Suprapubic skin (tissue), 4 donors: ENCODE data around the gene NRXN3. TPM values are rescaled to one million over a fixed set of nuclear protein-coding genes. Genes with fewer than 3 reads are reported as not detected.

Experiments
- DNase-seq, 2 donors: peaks; one replicate each; pipeline ENCODE4 v3.0.0-alpha.2; 2019; ENCODE audit warnings: low spot score in 2 of 2
- H3K27ac ChIP-seq: fragments of 200-600 bp; sonication (generic); one replicate; pipeline ENCODE4 v1.5.1; 2019
- H3K27me3 ChIP-seq: fragments of 200-600 bp; sonication (generic); one replicate; pipeline ENCODE4 v1.5.1; 2019
- H3K36me3 ChIP-seq: fragments of 200-600 bp; sonication (generic); one replicate; pipeline ENCODE4 v1.5.1; 2019
- H3K4me1 ChIP-seq: fragments of 200-600 bp; sonication (generic); one replicate; pipeline ENCODE4 v1.5.1; 2019
- H3K4me3 ChIP-seq: fragments of 200-600 bp; sonication (generic); one replicate; pipeline ENCODE4 v1.5.1; 2019; ENCODE audit warnings: mild to moderate bottlenecking
- H3K9me3 ChIP-seq: fragments of 200-600 bp; sonication (generic); one replicate; pipeline ENCODE4 v1.5.1; 2019
- EP300 ChIP-seq: sonication (generic); formaldehyde crosslinking; IDR thresholded peaks from one replicate; pipeline ENCODE4 v1.6.1; 2017; ENCODE audit warnings: antibody characterized with exemption
- POLR2A ChIP-seq, 2 donors: fragments of 450-650 bp; IDR thresholded peaks; one replicate each; pipeline ENCODE4 v1.6.1; 2017; ENCODE audit warnings: antibody characterized with exemption in 2 of 2, mild to moderate bottlenecking in 2 of 2, moderate library complexity in 2 of 2
- POLR2AphosphoS5 ChIP-seq, 3 donors: sonication (generic); formaldehyde crosslinking; IDR thresholded peaks; one replicate each; pipeline ENCODE4 v1.6.1; 2017; ENCODE audit warnings: antibody characterized with exemption in 3 of 3
- WGBS: methylation state at CpG from one replicate; pipeline ENCODE4 v1.1.5; 2018; 5-methylcytosine and 5-hydroxymethylcytosine counted together
- total RNA-seq, 4 donors: library from RNA; depleted of rRNA; stranded (reverse); fragments of >200 nt; gene quantifications; one replicate each; pipeline ENCODE4 v1.1.0, GENCODE V29; 2016
- TF ChIP-seq, protein P1 (sequence below), 2 donors: fragments of 200-600 bp in 1 of 2; fragments of 450-650 bp in 1 of 2; sonication (generic) in 1 of 2; IDR thresholded peaks; one replicate each; pipeline ENCODE4 v1.5.1; 2016 to 2019; ENCODE audit warnings: antibody characterized with exemption in 2 of 2, mild to moderate bottlenecking in 1 of 2, moderate library complexity in 1 of 2

Gene NRXN3
- total RNA-seq, 4 donors from 2014 or later: 0.79 to 4.3 (median 3.3) TPM

DNA sequence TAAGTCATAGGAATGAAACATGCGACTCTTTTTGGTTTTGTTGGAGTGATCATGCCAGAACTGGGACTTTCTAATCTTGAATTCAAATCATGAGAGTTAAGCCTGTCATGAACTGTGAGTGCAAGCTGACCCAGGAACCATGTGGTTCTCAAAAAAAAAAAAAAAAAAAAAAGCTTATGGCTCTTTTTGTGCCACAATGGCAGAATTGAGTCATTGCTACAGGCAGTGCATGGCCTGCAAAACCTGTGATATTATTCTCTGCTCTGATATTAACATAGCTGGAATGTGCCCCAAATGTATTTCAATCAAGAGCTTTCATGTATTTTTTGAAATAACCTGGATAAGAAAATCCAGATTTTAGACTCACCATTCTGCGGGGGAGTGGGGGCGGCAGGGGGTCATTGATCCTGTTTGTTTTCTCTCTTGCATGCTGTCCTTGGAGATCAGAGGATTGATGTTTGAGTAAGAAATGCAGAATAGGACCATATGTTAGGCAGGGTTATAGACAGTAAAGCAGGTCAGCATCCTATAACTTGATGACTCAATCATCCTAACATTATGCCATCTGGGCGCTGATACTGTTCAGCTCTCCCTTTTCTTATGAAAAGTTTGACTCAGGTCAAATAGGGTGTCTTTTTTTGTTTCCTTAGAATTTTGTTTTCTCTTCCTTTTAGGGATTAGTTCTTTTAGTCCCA lies 1243.7 kb downstream of the NRXN3 start:
- no peak for TF ChIP-seq EP300
- DNase-seq: no peak
- H3K27ac ChIP-seq: no peak overlapping the region
- no peak overlapping the region for H3K4me3 ChIP-seq
- H3K4me1 ChIP-seq: no peaks in the 10 kb centered on the region
- no peaks in the 10 kb centered on the region for H3K36me3 ChIP-seq
- H3K27me3 ChIP-seq: no peaks in the 10 kb centered on the region
- WGBS: 87% methylated on average over 4 of the region's 4 CpGs
- no peaks in the 10 kb centered on the region for H3K9me3 ChIP-seq

DNA sequence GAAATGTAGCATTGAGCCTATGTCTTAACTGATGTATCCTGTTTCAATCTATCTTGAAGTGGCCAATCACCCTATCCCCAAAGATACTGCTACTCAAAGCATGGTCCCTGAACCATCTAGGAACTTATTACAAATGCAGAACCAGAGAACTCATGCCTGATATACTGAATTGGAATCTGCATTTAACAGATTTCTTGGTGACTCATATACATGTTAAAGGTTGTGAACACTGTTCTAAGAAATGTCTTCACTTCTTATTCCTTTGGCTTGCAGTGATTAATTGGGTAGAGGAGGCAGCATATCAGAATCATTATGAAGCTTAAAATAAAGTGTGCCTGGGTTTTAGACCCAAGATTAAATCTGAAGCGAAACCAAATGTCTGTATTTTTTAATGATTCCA lies 1245.6 kb downstream of the NRXN3 start:
- Histone ChIP-seq H3K27me3 (no peaks in the 10 kb centered on the region), H3K27ac (no peak overlapping the region), H3K4me3 (no peak overlapping the region), H3K4me1 (no peaks in the 10 kb centered on the region), H3K36me3 (no peaks in the 10 kb centered on the region), H3K9me3 (no peaks in the 10 kb centered on the region)
- WGBS: 92% methylated on average over 1 of the region's 1 CpG
- no peak for DNase-seq
- TF ChIP-seq POLR2A (IDR thresholded peaks at IDR 0.05): no peak
- TF ChIP-seq, protein P1, sequence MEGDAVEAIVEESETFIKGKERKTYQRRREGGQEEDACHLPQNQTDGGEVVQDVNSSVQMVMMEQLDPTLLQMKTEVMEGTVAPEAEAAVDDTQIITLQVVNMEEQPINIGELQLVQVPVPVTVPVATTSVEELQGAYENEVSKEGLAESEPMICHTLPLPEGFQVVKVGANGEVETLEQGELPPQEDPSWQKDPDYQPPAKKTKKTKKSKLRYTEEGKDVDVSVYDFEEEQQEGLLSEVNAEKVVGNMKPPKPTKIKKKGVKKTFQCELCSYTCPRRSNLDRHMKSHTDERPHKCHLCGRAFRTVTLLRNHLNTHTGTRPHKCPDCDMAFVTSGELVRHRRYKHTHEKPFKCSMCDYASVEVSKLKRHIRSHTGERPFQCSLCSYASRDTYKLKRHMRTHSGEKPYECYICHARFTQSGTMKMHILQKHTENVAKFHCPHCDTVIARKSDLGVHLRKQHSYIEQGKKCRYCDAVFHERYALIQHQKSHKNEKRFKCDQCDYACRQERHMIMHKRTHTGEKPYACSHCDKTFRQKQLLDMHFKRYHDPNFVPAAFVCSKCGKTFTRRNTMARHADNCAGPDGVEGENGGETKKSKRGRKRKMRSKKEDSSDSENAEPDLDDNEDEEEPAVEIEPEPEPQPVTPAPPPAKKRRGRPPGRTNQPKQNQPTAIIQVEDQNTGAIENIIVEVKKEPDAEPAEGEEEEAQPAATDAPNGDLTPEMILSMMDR (IDR thresholded peaks at IDR 0.05): no peak
- TF ChIP-seq POLR2AphosphoS5 (IDR thresholded peaks at IDR 0.05): no peak
- TF ChIP-seq EP300: no peak

DNA sequence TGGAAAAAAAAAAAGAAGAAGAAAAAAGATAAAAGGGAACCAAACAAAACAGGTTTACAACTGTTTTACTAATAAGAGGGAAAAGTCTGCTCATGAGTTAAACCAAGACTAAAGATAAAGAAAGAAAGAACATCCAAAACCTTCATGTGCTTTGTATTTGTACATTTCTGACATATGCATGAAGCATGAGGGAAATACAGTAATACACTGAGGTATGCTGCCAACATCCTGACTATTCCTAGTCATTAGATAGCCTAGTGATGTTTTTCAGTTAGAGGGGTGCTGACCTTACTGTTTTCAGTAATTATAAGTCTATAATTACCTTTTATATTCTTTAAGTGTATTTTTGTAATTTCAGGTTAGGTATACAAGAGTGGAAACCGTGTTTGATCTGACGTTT lies 1247.8 kb downstream of the NRXN3 start:
- 75% methylated on average over 2 of the region's 2 CpGs for WGBS

DNA sequence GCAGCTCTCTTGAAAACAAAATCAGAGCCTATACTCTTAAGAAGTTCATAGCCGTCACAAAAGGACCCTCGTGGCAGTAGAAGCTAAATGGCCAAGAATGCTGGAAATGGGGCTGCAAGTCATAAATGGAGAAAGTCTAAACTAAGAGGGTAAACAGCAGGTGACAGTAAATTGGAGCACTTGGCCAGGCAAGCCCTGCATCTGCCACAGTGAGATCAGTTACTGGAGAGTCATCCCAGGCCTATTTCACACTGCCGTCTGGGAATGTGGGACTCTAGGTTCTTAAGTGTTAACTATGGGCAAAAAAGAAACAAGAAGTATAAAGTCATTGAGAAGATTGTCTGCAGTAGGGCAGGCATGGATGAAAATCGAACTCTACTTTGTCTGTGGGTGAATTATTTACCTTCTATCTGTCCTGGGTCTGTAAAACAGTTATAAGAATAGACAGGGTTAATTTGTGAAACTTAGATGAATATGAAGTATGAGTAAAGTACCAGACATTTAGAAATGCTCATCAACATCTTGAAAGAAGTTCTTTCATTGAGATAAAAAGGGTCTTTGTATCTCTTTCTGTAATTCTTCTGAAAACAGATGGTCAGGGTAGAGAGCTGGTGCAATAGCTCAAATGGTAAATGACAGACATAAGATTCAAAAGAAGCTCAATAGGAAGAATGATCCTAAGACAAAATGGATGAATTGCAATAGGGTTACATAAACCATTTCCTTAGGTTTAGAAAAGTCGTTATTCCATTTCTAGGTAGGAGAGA lies 1248.7 kb downstream of the NRXN3 start:
- Histone ChIP-seq H3K36me3 (no peaks in the 10 kb centered on the region), H3K4me3 (no peak overlapping the region), H3K27me3 (no peaks in the 10 kb centered on the region), H3K27ac (no peak overlapping the region), H3K9me3 (no peaks in the 10 kb centered on the region), H3K4me1 (no peaks in the 10 kb centered on the region)
- TF ChIP-seq POLR2A (IDR thresholded peaks at IDR 0.05): no peak
- TF ChIP-seq, protein P1 (IDR thresholded peaks at IDR 0.05): no peak
- no peak for TF ChIP-seq EP300
- TF ChIP-seq POLR2AphosphoS5 (IDR thresholded peaks at IDR 0.05): no peak
- DNase-seq: no peak
- 83% methylated on average over 5 of the region's 5 CpGs for WGBS

More for the DNA sequence above, 1247.8 kb downstream of the NRXN3 start:
- DNase-seq: no peak
- Histone ChIP-seq H3K27me3 (no peaks in the 10 kb centered on the region), H3K9me3 (no peaks in the 10 kb centered on the region), H3K27ac (no peak overlapping the region), H3K36me3 (no peaks in the 10 kb centered on the region), H3K4me3 (no peak overlapping the region), H3K4me1 (no peaks in the 10 kb centered on the region)
- TF ChIP-seq POLR2A (IDR thresholded peaks at IDR 0.05) (no peak), POLR2AphosphoS5 (IDR thresholded peaks at IDR 0.05) (no peak), EP300 (no peak)
- TF ChIP-seq, protein P1 (IDR thresholded peaks at IDR 0.05): no peak

DNA sequence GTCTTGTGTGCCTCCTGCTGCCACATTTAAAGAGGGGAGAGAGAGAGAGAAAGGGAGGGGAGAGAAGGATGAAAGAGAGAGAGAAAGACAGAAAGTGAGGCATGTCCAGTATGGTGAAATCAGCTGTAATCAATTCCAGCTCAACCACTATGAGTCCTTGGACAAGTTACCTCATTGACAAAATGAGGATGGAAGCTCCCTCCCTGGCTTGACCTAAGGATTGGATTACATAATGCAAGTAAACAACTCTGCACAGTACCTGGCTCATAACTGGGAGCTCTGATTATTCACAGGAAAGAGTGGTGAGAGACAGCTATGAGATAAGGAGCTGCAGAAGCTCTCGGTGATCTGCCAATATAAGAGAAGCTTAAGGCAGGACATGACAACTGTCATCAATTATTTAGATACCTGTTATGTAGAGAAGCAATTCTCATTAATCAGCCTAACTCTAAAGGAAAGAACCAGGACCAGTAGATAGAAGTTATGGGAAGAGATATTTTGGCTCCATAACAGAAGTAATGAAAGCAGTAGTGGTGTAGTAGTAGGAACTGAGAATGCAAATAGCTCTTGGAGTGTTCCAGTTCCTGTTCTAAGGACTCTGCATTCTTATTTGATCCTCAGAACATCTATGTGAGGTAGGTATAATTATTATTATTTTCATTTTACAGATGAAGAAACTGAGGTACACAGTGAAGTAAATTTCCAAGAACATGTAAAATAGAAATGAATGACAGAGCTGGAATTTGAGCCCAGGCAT lies 1249.6 kb downstream of the NRXN3 start:
- H3K36me3 ChIP-seq: no peaks in the 10 kb centered on the region
- H3K27ac ChIP-seq: no peak overlapping the region
- TF ChIP-seq EP300 (no peak), POLR2AphosphoS5 (IDR thresholded peaks at IDR 0.05) (no peak), POLR2A (IDR thresholded peaks at IDR 0.05) (no peak)
- TF ChIP-seq, protein P1 (IDR thresholded peaks at IDR 0.05): no peak

More for the DNA sequence above, 1249.6 kb downstream of the NRXN3 start:
- Histone ChIP-seq H3K4me1 (no peaks in the 10 kb centered on the region), H3K4me3 (no peak overlapping the region), H3K27me3 (no peaks in the 10 kb centered on the region), H3K9me3 (no peaks in the 10 kb centered on the region)
- 74% methylated on average over 1 of the region's 1 CpG for WGBS
- no peak for DNase-seq
